GM18499 (cell line): Measurements from ENCODE around the gene WDFY4.

ENCODE experiments used
- ATAC-seq: cut with Tn5 transposase; IDR thresholded peaks from one replicate; pipeline ENCODE4 v1.9.1; 2021; ENCODE audit warnings: moderate number of reproducible peaks; ENCODE audit not compliant: insufficient read depth, unreplicated experiment

The WDFY4 gene

GRCh38 chr10:48767373-48768143, 82.9 kb downstream of the WDFY4 start:
- ATAC-seq = no peak

GRCh38 chr10:48768144-48768766, 83.6 kb downstream of the WDFY4 start:
- no peak for ATAC-seq

GRCh38 chr10:48768926-48769325, 84.3 kb downstream of the WDFY4 start:
- no peak for ATAC-seq

- no peak for ATAC-seq
These were observed 85.2 kb downstream of the WDFY4 start for GRCh38 chr10:48769706-48770435.

- ATAC-seq = no peak
These were observed 86.0 kb downstream of the WDFY4 start for GRCh38 chr10:48770561-48771089.

- no peak for ATAC-seq
These were observed 86.6 kb downstream of the WDFY4 start for GRCh38 chr10:48771234-48771633.

GRCh38 chr10:48772059-48772458, 87.4 kb downstream of the WDFY4 start:
- no peak for ATAC-seq

GRCh38 chr10:48773580-48773979, 88.9 kb downstream of the WDFY4 start:
- no peak for ATAC-seq

GRCh38 chr10:48774416-48775205, 89.9 kb downstream of the WDFY4 start:
- no peak for ATAC-seq

- ATAC-seq = no peak
These were observed 90.5 kb downstream of the WDFY4 start for GRCh38 chr10:48775206-48775517.

GRCh38 chr10:48776005-48776522, 91.4 kb downstream of the WDFY4 start:
- no peak for ATAC-seq

GRCh38 chr10:48776528-48776927, 91.9 kb downstream of the WDFY4 start:
- ATAC-seq = no peak

- no peak for ATAC-seq
These were observed 92.4 kb downstream of the WDFY4 start for GRCh38 chr10:48777110-48777509.

GRCh38 chr10:48778193-48778857, 93.7 kb downstream of the WDFY4 start:
- ATAC-seq = no peak

- no peak for ATAC-seq
These were observed 94.4 kb downstream of the WDFY4 start for GRCh38 chr10:48779077-48779476.

GRCh38 chr10:48779546-48780152, 95.0 kb downstream of the WDFY4 start:
- ATAC-seq = no peak

GRCh38 chr10:48780341-48780740, 95.7 kb downstream of the WDFY4 start:
- no peak for ATAC-seq

GRCh38 chr10:48782386-48782785, 97.7 kb downstream of the WDFY4 start:
- ATAC-seq = no peak

- no peak for ATAC-seq
These were observed 99.4 kb downstream of the WDFY4 start for GRCh38 chr10:48784031-48784430.
